Testis (tissue), 3 donors: Measurements from ENCODE around the gene PDE6H. TPM values are rescaled to one million over a fixed set of nuclear protein-coding genes. Genes with fewer than 3 reads are reported as not detected.

Experiments
- DNase-seq: peaks from one replicate; pipeline ENCODE4 v3.0.0-alpha.2; 2019
- H3K27ac ChIP-seq, 2 donors: fragments of 200-600 bp; sonication (generic); one replicate each; pipeline ENCODE4 v1.5.1; 2019
- H3K27me3 ChIP-seq: fragments of 200-600 bp; sonication (generic); one replicate; pipeline ENCODE4 v1.5.1; 2019
- H3K36me3 ChIP-seq: fragments of 200-600 bp; sonication (generic); one replicate; pipeline ENCODE4 v1.5.1; 2017; ENCODE audit warnings: low read depth; ENCODE audit errors: missing control alignments
- H3K4me1 ChIP-seq: fragments of 200-600 bp; sonication (generic); one replicate; pipeline ENCODE4 v1.5.1; 2019
- H3K4me3 ChIP-seq, 2 donors: fragments of 200-600 bp; sonication (generic); one replicate each; pipeline ENCODE4 v1.5.1; 2017 to 2019
- H3K9me3 ChIP-seq: fragments of 200-600 bp; sonication (generic); one replicate; pipeline ENCODE4 v1.5.1; 2017
- CTCF ChIP-seq, 3 experiments: fragments of 450-650 bp in 2 of 3; fragments of 200-600 bp in 1 of 3; sonication (generic) in 1 of 3; IDR thresholded peaks; one replicate each; pipeline ENCODE4 v1.5.1; 2016 to 2019; ENCODE audit warnings: antibody characterized with exemption in 3 of 3, mild to moderate bottlenecking in 2 of 3, moderate library complexity in 1 of 3
- POLR2A ChIP-seq: fragments of 450-650 bp; IDR thresholded peaks from one replicate; pipeline ENCODE4 v1.6.1; 2017; ENCODE audit warnings: antibody characterized with exemption, mild to moderate bottlenecking, moderate library complexity
- WGBS, 2 donors: methylation state at CpG; one replicate each; pipeline ENCODE4 v1.1.5; 2018; 5-methylcytosine and 5-hydroxymethylcytosine counted together
- intact Hi-C: fragments of 100-400 bp; cut with DNase I; formaldehyde crosslinking; loops from one replicate; pipeline ENCODE4 v1.15.1; 2023; ENCODE audit warnings: low total_unique reads
- polyA plus RNA-seq: library from polyadenylated mRNA; stranded (reverse); fragments of 350-450 nt; fragmentation: Illumina TruSeq; extraction: RNeasy Lipid Tissue Mini Kit (QIAGEN cat#74804); gene quantifications from one replicate; pipeline ENCODE4 v1.2.3, GENCODE V29; 2014; ENCODE audit warnings: low read depth, low replicate concordance; ENCODE audit not compliant: insufficient read depth
- total RNA-seq, 2 donors: library from RNA; depleted of rRNA; stranded (reverse); fragments of >200 nt; gene quantifications; one replicate each; pipeline ENCODE4 v1.2.3, GENCODE V29; 2016

PDE6H gene
- total and polyA plus RNA-seq, 3 donors from 2014 or later, result not detected

GRCh38 chr12:14956024-14956891 lies 16.6 kb upstream of the PDE6H start:
- DNase-seq, result no peak
- intact Hi-C loops, result no loop called here
- Histone ChIP-seq H3K9me3 (no peaks in the 10 kb centered on the region), H3K27me3 (no peaks in the 10 kb centered on the region), H3K4me1 (no peaks in the 10 kb centered on the region), H3K4me3 (no peak overlapping the region), H3K36me3 (no peaks in the 10 kb centered on the region), H3K27ac (no peak overlapping the region)
- TF ChIP-seq POLR2A (no peak), CTCF (IDR thresholded peaks at IDR 0.05) (no peak)
- WGBS, 2 donors, result 83 to 84% methylated on average over 9 of the region's 9 CpGs

GRCh38 chr12:14956905-14957304 lies 15.9 kb upstream of the PDE6H start:
- intact Hi-C loops, result no loop called here
- H3K4me1 ChIP-seq, result no peaks in the 10 kb centered on the region
- H3K4me3 ChIP-seq, result no peak overlapping the region
- WGBS, 2 donors, result 52 to 79% methylated on average over 2 of the region's 2 CpGs
- peak overlapping the region; percentile 11 to 82 for H3K27ac ChIP-seq
- TF ChIP-seq POLR2A (no peak), CTCF (IDR thresholded peaks at IDR 0.05) (no peak)
- no peak for DNase-seq
- no peaks in the 10 kb centered on the region for H3K27me3 ChIP-seq
- H3K9me3 ChIP-seq, result no peaks in the 10 kb centered on the region
- H3K36me3 ChIP-seq, result no peaks in the 10 kb centered on the region

- no peak for DNase-seq
- H3K27me3 ChIP-seq, result no peaks in the 10 kb centered on the region
- H3K4me3 ChIP-seq, result no peak overlapping the region
- no peaks in the 10 kb centered on the region for H3K4me1 ChIP-seq
- intact Hi-C loops, result no loop called here
- H3K27ac ChIP-seq, result peak overlapping the region; percentile 11 to 82
- TF ChIP-seq POLR2A (no peak), CTCF (IDR thresholded peaks at IDR 0.05) (no peak)
- no peaks in the 10 kb centered on the region for H3K9me3 ChIP-seq
- H3K36me3 ChIP-seq, result no peaks in the 10 kb centered on the region
- WGBS, 2 donors, result 57 to 58% methylated on average over 5 of the region's 5 CpGs
Observed at GRCh38 chr12:14957551-14958168, 15.2 kb upstream of the PDE6H start.

- Histone ChIP-seq H3K36me3 (no peaks in the 10 kb centered on the region), H3K27ac (peak overlapping the region; percentile 15 to 82), H3K9me3 (no peaks in the 10 kb centered on the region), H3K4me3 (no peak overlapping the region), H3K4me1 (no peaks in the 10 kb centered on the region), H3K27me3 (no peaks in the 10 kb centered on the region)
- intact Hi-C loops, result no loop called here
- 63 to 74% methylated on average over 11 of the region's 11 CpGs for WGBS, 2 donors
- TF ChIP-seq CTCF (IDR thresholded peaks at IDR 0.05), result no peak
- no peak for TF ChIP-seq POLR2A
- DNase-seq, result no peak
Observed at GRCh38 chr12:14958361-14959125, 14.3 kb upstream of the PDE6H start.
